RPMI7951 (cell line): ENCODE data around the gene LPAR5. TPM values are rescaled to one million over a fixed set of nuclear protein-coding genes. Genes with fewer than 3 reads are reported as not detected.

ENCODE experiments used
- DNase-seq: peaks from one replicate; pipeline ENCODE4 v3.0.0-alpha.2; 2012; ENCODE audit warnings: low read depth
- total RNA-seq: library from RNA; depleted of rRNA; stranded (reverse); fragments of >200 nt; shearing (Covaris generic); gene quantifications from 2 replicates; pipeline ENCODE4 v1.2.3, GENCODE V29; 2014

Gene LPAR5
- total RNA-seq, 1 experiment from 2014 or later: not detected

DNA sequence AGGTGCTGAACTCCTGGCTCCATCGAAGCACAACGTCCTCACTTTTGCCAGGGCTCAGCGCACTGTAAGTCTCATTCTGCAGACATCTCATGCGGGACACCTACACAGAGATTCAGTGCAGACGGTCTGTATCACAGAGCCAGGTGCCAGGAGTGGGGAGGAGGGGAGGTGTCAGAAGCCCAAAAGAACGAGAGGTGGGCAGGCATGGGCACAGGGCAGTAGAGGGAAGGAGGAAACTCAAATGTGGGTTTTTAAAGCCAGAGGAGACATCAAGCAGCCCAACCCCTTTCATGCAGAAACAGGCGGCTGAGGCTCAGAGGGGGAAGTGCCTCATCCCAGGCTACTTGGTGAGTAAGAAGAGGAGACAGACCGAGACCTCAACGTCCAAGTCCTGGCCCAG, 2.5 kb upstream of the LPAR5 start:
- DNase-seq: no peak

DNA sequence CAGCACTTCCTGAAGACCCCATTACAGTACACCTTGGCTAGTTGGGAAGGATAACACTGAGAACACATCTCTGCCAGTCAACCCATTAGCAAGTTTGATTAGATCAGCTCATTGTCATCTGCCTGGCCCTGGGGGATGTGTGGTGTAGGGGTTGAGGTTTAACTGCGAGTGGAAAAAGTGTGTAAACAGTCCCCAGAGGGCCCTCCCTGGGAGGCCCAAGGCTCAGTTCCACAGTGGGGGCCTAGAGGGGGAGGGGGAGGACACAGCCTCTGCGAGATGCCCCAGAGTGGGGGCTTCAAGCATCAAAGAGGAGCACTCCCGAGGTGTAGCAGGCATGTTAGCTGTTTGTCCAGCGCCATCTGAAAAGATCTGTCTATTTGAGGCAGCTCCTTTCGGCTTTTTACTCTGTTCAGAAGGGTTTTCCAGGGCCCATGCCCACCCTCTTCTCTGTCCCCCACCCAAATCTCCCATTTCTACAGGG, 344 bp downstream of the LPAR5 start:
- no peak for DNase-seq

DNA sequence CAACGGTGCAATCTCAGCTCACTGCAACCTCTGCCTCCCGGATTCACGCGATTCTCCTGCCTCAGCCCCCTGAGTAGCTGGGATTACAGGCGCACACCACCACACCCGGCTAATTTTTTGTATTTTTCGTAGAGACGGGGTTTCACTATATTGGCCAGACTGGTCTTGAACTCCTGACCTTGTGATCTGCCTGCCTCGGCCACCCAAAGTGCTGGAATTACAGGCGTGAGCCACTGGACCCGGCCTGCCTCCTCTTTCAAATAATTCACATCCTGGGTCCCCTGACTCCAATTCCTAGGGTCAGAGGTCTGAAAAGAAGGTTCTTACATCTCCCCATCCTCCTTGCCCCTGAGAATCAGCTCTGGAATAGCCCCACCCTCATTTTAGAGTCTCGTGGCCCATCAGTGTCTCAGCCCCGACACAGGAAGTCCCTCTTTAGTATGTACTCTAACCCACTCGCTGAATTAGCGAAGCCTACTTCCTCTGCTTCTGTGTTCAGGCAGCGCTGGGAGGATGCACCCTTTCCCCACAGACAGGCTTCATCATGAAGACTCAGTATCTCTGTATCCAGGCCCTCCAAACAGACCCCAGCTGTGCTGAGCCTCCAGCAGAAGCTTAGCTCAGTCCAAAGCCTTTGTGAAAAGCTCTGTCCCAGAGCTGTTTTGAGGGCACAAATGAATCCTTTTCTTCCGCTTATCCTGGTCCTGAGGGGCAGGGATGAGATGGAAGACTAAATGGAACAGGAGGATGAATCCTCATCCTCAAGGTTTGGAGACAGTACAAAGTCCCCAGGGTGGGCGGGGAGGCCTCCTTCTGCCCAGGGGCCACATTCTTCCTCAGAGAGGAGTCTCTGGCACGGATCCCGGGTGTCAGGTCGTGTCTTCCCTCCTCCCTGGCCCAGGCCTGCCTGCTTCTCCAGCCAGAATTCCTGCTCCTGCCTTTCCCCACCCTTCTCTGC, 3.5 kb downstream of the LPAR5 start:
- DNase-seq: no peak

DNA sequence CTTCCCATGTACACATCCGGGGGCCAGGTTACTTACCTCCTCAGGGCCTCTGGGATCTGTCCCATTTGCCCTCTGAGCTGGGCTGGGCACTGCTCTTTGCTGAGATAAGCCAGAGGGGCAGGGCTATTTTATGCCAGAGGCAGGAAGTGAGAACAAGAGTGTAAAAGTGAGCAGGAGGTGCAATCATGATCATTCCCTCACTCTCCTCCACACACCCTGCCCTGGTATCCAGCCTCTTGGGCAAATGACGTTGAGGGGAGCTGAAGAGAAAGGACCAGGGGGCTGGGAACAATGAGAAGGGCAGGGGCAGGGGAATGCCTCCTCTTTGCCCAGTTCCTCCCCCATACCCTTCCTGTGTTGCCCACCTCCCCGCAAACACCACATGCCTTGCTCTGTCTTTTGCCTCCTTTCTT, 4.2 kb downstream of the LPAR5 start:
- no peak for DNase-seq

DNA sequence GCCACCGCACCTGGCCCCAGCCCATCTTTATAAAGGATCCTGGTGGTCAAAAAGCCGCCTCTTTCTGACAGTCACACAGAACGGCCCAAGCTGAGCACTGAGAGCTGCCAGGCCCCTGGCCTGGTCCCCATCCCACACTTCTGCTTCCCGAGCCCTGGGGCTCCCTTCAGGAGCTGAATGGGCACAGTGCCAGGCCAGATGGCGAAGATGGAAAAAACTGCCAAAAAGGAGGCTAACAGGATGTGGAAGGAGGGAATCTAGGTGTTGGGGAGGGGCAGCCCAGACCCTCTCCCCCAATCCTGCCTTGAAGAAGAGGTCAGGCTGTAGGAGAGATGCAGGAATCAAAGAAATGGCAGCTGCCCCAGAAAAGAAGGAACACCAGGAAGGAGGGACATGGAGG, 5.0 kb downstream of the LPAR5 start:
- no peak for DNase-seq

DNA sequence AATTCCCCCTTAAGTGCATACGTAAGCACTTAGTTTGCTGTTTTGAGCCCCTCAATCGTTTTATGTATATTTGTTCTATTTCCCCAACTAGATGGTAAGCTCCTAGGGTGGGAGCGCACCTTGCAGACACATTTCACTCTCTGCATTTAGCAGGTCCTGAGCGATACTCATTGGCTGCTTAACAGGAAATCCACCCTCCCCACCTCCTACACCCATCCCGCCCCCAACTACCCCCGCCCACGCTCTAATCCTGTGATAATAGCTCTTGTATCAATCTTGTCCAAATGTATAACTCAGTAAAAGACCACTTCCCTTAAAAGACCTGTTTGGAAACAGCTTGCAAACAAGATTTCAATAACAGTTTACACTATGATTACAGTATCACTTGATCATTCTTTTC, 8.1 kb downstream of the LPAR5 start:
- no peak for DNase-seq

DNA sequence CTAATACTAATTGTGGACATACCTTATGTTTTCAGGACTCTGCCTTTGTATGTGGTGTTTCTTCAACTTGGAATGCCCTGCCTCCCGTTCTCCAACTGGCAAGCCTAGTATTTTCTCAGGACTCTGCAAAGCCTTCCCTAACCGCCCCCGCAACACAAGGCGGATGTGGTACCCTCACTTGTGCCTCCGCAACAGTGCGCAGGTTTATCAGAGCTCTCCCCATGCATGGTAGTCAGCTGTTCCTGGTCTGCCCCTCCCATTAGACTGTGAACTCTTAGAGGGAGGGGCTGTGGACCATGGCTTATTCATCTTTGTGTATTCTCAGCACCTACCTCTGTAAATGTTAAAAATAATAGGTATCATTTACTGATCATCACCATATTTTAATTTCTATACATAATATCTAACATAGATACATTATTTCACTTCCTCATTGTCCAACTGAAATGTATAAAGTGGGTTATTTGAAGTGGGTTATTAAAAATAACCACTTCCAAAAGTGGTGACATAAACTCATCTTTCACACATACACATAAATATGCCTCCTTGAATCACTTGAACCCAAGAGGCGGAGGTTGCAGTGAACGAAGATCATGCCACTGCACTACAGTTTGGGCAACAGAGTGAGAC, 9.0 kb downstream of the LPAR5 start:
- no peak for DNase-seq

DNA sequence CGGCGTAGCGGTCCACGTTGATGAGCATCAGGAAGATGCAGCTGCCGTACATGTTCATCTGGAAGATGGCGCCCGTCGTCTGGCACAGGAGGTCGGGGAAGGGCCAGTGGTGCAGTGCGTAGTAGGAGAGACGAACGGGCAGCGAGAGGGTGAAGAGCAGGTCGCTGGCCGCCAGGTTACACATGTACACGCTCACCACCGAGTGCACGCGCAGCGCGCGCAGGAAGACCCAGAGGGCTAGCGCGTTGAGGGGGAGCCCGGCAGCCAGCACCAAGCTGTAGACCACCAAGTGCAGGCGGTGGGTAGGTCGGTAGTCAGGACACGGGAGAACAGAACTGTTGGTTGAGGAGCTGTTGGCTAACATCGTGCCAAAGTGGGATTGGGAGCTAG, 14.9 kb downstream of the LPAR5 start:
- DNase-seq: no peak

DNA sequence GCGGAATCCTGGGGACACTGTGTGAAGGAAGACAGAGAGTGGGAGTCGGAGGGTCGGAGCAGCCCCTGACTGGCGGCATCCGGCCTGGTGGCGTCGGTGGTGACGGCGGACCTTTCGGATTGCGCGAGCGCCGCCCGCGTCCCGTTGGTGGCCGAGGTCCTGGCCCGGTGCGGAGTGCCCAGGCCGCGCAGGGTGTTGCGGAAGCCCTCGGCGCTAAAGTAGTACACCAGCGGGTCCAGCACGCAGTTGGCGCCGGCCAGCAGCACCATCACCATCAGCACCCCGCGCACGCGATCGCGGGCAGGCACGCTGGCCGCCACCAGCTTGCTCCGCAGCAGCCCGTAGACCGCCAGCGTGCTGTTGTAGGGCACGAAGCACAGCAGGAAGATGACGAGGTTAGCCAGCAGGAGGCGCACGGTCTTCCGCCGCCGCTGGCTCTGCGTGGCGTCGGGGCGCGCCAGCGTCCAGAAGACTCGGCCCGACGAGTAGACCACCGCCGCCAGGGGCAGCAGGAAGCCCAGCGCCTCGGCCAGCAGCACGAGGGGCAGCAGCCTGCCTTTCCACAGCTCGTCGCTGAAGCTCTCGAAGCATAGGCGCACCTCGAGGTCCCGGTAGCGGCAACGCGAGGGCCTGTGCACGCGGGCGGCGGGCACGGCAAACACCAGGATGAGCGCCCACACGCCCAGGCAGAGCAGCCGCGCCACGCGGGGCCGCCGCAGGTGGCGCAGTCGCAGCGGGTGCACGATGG, 15.4 kb downstream of the LPAR5 start:
- no peak for DNase-seq

DNA sequence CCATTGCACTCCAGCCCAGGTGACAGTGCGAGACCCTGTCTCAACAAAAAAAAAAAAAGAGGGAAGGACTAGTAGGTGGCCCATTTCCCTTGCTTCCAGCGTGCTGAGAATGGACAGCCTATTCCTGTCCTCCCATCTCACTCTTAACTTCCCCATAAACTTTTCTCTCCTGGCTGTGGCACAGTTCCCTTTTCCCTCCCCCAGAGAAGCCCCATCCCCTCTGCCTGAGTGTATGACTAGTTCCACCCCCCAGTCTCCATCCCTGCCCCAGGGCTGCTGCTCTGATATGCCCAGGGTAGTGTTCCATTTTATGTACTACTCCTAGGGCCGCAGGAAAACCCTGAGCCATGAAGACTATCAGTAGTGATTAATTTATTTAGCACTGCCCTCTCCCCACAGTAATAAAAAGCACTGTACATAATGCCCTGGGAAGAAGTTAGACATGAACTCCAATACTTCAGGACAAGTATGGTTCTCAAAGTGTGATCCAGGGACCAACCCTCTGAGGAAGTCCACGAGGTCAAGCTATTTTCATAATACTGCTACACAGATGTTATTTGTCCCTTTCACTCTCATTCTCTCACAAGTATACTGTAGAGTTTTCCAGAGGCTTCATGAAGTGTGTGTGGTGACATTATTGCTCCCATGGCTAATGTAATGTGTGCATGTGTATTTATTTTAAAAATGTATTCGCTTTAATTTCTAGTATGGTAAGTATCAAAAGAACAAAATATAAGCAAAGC, 17.1 kb downstream of the LPAR5 start:
- DNase-seq: no peak

DNA sequence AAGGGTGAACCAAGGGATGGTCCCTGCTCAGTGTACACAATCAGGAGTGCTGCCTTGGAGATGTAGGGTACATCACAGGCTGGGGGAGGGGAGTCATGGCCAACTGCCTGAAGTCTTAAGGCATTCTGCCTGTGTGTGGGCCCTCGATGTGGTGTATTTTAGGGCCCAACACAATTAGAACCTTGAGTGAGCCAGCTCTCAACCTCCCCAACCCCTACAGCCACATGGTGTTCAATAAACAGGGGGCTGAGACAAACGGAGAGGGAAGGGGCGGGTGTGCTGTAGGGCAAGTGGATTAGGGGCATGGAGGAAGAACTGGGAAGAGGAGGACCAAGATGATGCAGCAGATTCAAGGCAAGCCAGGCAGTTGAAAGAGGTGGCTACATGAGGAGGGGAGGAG, 20.0 kb downstream of the LPAR5 start:
- DNase-seq: no peak

DNA sequence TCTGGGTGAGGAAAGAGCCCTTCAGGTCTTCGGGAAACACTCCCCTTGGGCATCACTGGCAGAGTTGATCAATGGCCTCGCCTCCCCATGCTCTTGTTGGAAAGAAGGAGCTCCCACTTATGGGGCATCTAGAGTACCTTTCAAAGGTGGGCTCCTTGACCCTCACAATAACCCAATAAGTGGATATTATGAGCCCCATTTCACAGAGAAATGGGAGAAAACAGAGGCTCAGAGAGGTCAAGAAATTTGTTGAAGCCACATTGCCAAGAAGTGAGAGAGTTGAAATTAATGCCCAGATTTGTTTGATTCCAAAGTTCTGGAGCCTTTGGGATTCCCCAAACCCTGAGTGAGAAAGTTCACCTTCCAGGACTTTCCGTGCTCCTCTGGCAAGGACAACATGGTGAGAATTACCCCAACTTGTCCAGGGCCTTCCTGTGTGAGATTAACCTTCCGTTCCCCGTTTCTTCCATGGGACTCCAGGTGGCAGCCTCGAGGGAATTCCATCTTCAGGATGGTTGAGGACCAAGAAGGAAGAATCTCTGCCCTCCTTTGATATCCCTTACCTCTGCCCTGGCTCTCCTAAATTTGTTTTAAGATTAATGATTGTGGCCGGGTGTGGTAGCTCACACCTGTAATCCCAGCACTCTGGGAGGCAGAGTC, 21.1 kb downstream of the LPAR5 start:
- DNase-seq: no peak

DNA sequence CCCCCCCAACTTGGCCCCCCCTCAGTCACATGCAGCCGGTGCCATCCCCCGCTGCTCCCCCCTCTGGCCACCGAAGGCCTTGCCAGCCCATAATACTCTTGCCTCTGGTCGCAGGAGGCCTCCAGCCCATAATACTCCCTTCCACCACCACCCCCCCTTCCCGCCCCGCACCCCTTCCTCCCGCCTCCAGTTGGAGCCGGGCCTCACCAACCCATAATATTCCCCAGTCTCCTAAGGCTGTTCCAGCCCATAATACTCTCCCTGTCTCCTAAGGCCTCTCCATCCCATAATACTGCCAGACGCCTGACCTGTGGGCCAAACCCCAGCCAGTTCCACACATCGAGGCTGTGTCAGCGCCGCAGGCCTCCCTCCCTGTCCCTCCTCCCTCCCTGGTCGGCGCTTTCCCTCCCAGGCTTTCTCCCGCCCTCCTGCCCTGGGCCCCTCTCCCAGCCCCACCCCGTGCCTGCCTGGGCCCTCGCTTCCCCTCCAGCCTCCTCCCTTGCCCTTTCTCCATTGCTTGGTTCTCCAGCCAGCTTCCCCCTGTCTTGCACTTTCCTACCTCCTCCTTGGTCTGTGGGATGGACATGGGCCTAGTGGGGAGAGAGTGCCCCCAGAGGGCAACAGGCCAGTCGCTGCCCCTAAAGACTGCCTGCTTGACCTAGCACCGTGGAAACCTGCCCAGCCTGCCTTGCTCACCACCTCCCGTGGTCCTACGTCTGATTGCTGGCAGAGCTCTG, 21.8 kb downstream of the LPAR5 start:
- DNase-seq: peak; percentile 99

DNA sequence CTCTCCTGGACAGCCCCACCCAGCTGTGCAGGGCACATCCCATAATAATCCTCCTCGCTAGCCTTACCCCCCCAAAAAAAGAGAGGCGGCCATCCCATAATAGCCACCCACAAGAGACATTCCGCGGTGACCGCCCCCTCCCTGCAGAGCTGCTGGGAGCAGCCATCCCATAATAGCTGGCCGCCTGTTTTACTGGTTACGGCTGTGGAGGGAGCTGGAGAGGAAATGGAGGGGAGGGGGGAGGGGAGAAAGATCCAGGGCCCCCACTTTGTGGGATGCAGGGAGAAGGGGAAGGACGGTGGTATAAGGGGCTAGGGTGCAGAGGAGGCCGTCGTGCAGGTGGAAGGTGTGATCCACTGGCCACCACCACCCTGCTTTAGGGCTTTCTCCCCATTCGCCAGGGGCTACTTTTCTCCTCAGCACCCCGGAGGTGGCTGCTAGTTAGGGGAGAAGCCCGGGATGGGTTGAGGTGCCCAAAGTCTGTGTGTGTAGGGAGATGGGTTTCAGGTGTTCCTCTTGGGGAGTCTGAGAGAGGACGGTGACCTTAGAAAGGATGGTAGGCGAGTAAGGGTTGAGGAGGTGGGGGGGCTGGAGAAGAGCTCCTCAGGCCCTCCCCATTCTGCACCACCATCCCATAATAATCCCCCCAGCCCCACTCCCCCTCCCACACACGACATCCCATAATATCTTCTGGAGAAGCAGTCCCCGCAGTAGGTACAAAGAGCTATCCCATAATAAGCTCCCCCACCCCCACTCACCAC, 22.6 kb downstream of the LPAR5 start:
- peak; percentile 89 for DNase-seq

DNA sequence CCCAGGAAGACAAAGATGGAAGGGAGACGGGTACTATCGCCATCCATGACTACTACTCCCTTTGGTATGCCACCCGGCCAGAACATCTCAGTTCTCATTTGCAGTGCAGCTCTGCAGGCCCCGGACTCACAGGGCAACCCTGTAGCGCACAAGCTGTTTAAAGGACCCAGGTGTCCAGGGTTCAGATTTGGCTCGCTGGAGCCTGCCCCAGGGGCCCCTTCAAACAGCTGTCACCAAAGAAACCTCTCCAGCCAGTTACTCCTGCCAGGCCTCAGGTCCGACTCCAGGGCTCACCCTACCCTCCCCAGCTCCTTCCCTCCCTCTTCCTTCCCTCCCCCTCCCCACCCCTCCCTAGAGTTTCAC, 23.1 kb downstream of the LPAR5 start:
- no peak for DNase-seq

DNA sequence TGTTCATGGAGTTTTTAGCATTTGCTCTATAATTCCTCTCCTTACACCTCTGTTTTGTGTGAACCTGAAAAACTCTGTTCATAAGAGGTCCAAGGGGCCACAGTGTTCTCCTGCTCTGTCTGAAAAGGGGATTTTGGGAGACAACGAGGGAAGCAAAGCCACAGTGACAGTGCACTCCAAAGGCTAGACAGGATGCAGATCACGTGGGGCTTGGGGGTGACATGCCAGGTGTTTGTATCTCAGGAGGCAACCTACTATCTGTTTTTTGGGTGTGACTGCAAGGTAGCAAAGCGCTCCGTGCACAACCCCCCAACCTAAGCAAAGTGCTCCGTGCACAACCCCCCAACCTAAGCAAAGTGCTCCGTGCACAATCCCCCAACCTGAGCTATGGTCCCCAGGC, 23.5 kb downstream of the LPAR5 start:
- DNase-seq: no peak

DNA sequence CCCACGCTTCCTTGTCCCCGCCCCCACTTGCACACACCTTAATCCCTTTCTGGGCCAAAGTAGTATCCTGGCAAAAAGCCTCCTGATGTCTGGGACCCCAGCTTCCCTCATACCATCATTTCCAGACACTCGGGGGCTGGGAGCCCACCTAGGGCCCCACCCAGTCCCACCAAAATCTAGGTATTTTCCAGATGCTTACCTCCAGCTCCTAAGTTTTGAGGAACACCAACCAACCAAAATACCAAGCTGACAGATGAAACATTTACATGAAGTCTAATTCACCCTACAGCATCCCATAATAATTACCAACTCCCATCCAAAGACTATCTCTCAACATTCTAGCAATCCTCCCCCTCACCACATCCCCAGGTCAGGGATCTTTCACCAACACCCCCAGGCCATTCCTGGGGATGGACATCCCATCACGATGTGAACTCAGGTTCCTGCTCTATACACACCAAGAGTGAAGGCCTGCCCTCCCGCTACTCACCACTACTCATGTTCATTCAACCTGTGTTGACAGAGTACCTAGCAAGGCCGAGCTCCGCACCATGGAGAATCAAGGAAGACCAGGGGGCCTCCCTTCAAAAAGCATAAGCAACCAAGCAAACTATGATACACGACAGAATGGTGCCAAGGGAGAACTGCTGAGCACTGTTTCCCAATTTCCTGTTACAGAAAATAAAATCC, 27.0 kb downstream of the LPAR5 start:
- peak; percentile 36 for DNase-seq

DNA sequence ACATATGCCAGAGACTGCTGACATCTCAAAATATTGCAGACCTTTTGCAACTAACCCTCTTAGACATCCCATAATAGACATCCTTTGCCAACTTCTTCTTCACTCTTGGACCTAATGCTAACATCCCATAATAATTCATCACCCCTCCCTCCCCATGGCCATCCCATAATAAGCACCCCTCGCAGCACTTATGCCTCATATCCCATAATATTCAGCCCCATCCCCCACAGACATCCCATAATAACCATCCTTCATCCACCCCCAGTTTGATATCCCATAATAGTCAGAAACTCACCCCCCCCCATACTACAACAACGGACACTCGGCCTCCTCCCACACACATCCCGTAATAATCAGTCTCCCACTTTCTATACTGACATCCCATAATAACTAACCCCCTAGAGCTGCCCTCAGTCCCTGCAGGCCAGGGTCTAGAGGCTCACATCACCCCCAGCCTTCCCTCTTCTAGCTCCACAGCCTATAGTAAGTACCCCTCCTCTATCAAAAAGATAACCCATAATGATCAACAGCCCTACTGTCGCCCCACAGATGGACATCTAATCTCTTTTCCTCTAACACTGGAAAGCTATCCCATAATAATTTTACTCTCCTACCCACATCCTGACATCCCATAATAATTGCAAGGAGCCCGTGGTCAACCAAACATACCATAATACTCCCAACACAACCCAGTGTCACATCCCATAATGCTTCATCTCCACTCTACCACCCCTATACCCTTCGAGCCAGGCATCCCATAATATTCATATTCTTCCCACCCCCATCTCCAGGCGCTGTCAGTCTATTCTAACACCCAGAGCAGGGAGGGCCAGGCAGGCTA, 27.8 kb downstream of the LPAR5 start:
- peak; percentile 88 for DNase-seq
